ENCODE measurements around the gene DIPK1B.

Gene DIPK1B

GRCh38 chr9:136739509-136739908 is 27.1 kb downstream of the DIPK1B start:
- DNase-seq (ENCODE audit: low read depth) = no peak

GRCh38 chr9:136740069-136740468 is 27.7 kb downstream of the DIPK1B start:
- DNase-seq (ENCODE audit: low read depth) = no peak

- no peak for DNase-seq (ENCODE audit: low read depth)
Observed at GRCh38 chr9:136740491-136740890, 28.1 kb downstream of the DIPK1B start.

- DNase-seq (ENCODE audit: low read depth) = no peak
Observed at GRCh38 chr9:136740971-136741882, 28.9 kb downstream of the DIPK1B start.

- no peak for DNase-seq (ENCODE audit: low read depth)
Observed at GRCh38 chr9:136741883-136742571, 29.7 kb downstream of the DIPK1B start.

GRCh38 chr9:136742591-136743391 is 30.4 kb downstream of the DIPK1B start, which contains the start of gene LCN10:
Gene LCN10, minus strand, starts transcription at chr9:136742940. Its CDS starts 37 bp downstream, at chr9:136742903.
- DNase-seq (ENCODE audit: low read depth) = no peak

- DNase-seq (ENCODE audit: low read depth) = no peak
Observed at GRCh38 chr9:136743639-136744211, 31.4 kb downstream of the DIPK1B start.

GRCh38 chr9:136744773-136745172 is 32.4 kb downstream of the DIPK1B start:
- no peak for DNase-seq (ENCODE audit: low read depth)

GRCh38 chr9:136745389-136746154 is 33.2 kb downstream of the DIPK1B start:
- no peak for DNase-seq (ENCODE audit: low read depth)

GRCh38 chr9:136746155-136746490 is 33.8 kb downstream of the DIPK1B start:
- no peak for DNase-seq (ENCODE audit: low read depth)

GRCh38 chr9:136746621-136747020 is 34.2 kb downstream of the DIPK1B start:
- DNase-seq (ENCODE audit: low read depth) = no peak

- no peak for DNase-seq (ENCODE audit: low read depth)
Observed at GRCh38 chr9:136747161-136748060, 35.0 kb downstream of the DIPK1B start.

- DNase-seq (ENCODE audit: low read depth) = no peak
Observed at GRCh38 chr9:136748201-136748600, 35.8 kb downstream of the DIPK1B start, which contains the start of gene LCN6. Gene LCN6, minus strand, starts transcription at chr9:136748525. Its CDS starts 42 bp downstream, at chr9:136748483.

GRCh38 chr9:136748666-136749611 is 36.6 kb downstream of the DIPK1B start:
- DNase-seq (ENCODE audit: low read depth) = no peak

GRCh38 chr9:136750526-136750925 is 38.2 kb downstream of the DIPK1B start:
- DNase-seq (ENCODE audit: low read depth) = no peak

GRCh38 chr9:136751244-136751643 is 38.9 kb downstream of the DIPK1B start:
- DNase-seq (ENCODE audit: low read depth) = no peak

- DNase-seq (ENCODE audit: low read depth) = no peak
Observed at GRCh38 chr9:136751814-136752213, 39.4 kb downstream of the DIPK1B start.

- no peak for DNase-seq (ENCODE audit: low read depth)
Observed at GRCh38 chr9:136753371-136754058, 41.1 kb downstream of the DIPK1B start.

Data from T-helper 22 cell (primary cell).